Middle frontal gyrus (tissue), 1 donor: ENCODE results near the gene TRAM2.

Experiments
- DNase-seq: peaks from one replicate; pipeline ENCODE4 v3.0.0-alpha.2; 2015; ENCODE audit warnings: low spot score; ENCODE audit errors: extremely low spot score

TRAM2 gene, protein sequence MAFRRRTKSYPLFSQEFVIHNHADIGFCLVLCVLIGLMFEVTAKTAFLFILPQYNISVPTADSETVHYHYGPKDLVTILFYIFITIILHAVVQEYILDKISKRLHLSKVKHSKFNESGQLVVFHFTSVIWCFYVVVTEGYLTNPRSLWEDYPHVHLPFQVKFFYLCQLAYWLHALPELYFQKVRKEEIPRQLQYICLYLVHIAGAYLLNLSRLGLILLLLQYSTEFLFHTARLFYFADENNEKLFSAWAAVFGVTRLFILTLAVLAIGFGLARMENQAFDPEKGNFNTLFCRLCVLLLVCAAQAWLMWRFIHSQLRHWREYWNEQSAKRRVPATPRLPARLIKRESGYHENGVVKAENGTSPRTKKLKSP

DNA sequence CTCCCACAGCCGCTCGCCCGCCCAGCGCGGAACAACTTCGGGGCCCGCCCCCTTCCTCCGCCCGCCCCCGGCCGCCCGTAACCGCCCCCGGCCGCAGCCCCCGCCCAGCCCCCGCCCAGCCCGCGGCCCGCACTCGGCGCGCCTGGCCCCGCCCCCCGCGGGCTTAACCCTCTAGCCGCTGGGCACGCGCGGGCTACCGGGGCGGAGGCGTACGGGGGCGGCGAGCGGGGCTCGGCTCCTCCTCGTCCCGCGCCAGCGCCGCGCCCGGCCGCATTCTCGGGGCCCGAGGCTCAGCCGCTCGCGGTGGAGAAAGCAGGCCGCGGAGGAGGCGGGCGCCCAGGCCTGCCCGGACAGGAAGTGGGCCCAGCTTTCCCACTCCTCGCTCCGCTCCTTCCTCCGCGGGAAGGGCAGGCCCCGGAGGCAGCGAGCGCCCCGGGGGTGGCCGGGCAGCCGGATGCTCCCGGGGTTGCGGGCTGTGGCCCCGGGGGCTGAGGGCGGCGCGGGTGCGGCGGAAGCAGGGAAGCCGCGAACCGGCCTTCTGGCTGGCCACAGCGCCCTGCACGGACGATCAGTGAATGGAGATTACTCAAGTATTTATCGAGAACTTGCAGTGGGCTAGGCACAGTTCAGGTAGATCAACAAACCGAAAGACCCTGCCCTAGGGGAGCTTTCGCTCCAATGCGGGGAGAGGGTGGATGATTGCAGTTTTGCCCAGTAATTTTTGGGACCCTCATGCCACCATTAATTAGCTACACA, at the start of gene TRAM2:
Gene TRAM2 (minus strand): TSS at position 39 of the 756 bp plus-strand sequence. CDS start 145 bp downstream, outside the sequence.
- no peak for DNase-seq

DNA sequence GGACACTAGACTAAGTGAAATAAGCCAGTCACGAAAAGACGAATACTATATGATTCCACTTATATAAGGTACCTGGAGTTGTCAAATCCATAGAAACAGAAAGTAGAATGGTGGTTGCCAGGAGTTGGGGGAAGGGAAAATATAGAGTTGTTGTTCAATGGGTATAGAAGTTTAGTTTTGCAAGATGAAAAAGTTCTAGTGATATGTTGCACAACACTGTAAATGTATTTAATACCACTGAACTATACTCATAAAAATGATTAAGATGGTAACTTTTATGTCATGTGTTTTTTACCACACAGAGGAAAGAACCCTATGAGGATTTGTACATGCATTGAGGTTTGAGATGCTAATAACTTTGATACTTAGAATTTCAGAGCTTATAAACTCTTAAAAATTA, 46.0 kb upstream of the TRAM2 start:
- DNase-seq: no peak

DNA sequence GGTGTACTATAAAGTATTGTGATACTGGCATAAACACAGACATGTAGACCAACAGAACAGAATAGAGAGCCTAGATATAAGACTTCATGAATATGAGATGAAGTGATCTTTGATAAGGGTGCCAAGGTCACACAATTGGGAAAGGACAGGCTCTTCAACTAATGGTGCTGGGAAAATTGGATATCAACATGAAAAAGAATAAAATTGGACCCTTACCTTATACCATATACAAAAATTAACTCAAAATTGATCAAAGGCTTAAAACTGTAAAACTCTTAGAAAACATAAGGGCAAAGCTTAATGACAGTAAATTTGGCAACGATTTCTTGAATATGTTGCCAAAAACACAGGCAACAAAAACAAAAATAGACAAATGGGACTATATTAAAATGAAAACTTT, 44.8 kb upstream of the TRAM2 start:
- DNase-seq: no peak

DNA sequence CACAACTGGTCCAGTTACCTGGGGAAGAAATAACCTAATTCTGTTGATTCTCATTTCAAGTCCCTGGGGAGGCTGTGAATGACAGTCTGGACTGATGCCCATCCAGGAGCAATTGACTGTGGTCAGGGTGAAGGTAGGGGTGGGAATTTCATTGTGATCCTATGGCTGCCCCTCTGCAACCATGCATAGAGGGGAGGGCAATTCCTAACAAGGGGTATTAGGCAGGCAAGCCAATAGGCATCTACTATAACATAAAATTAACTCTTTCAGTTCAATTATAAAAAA, 44.0 kb upstream of the TRAM2 start:
- no peak for DNase-seq

DNA sequence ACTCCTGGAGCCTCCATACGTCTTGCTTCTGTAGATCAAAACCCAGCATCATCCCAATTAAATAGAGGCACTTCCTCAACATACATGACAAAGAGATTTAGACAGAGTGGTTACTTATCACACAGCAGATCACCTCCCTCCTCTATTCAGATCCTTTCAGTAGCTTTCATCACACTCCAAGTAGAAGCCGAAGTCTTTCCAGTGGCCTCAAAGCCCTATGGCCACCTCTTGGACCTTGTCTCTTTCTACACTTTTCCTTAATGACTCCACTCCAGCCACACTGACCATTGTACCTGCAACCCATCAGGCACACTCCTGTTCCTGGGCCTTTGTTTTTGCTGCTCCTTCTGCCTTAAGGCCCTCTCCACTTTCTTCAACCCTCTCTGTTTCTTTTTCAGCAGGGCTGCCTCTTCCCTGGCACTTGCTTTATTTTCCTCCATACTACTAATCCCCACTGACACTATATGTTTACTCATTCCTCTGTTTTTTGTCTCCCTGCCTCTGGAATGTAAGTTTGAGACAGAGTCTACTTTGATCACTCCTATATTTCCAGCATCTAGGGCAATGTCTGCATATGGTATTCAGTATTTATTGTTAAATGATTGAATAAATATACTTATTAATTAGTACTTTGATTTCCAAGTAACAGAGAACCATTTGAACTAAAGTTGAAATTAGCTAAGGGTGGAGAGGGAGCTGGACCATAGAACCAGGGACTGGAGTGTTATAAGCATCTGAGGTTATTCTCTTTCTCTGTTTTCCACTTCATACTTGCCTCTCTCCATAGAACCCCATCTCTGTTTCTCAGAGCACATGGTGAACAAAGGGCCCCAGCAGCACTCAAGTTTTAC, 43.4 kb upstream of the TRAM2 start:
- DNase-seq: no peak

DNA sequence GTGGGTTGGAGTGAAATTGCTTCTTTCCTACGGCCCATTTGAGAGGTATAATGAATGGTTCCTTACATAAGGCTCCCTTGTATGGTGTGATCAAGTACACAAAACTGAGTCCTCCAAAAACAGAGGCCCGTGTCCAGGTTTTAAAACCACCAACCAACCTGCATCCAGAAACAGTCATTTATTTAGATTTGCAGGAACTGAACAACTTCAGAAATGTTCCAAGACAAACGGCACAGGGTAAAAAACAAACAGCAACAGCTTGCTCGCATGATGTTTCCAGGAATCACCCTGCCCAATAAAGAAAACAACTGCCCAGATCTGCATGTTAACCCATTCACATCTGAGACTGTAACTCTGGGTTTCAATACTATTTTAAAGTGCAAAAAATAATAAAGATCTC, 40.2 kb upstream of the TRAM2 start:
- DNase-seq: no peak

DNA sequence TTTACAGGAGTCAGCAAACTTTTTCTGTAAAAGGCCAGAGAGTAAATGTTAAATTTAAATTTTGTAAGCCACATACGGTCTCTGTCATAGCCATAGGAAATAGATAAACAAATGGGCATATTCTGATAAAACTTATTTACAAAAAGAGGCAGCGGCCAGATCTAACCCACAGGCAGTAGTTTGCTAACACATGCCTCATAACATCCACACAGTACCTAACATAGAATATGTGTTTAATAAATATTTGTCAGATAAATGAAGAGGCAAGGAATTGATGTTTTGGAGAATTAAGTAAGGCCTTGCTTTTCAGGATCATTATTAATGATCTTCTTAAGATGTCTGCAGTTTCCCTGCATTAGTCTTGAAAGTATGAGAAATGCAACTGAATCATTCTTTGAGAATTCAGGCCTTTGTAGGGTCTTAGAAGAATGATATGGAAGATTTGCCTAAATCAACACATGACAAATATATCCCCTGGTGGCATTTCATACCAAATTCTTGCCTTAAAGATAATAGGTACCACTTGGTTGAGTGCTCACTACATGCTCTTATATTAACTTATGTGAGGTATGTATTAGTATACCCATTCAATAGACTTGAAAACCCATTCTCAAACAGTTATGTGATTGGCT, 39.3 kb upstream of the TRAM2 start:
- DNase-seq: no peak

DNA sequence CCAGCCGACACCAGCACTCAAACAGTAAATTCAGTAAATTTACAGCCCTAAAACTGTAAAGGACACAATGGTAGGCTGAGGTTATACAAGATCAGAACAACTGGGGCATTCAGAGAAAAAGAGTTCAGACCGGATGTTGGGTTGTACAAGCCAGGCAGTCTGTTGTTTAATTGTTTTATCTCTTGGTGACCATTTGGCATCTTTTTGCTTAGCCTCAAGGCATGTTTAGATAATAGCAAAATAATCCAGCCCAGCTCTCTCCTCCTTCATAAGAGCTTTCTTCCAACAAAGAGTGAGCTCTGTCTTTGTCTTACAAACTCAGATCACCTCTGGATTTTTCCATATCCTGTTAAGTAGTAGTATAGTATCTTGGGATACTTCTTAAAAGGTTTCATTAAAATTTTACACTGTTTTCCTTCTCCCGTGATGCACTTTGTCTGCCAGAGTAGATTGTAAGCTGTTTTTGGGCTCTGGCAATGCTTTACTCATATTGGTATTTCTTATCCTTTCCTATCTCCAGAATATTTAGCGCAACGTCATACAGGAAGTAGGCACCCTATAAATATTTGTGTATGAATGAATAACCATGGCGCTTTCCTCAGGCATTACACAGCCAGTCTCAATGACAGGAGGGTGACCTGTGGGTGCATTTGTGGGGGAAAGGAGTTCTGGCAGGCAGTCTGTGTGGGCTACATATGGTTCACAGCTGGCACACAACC, 35.6 kb upstream of the TRAM2 start:
- no peak for DNase-seq

DNA sequence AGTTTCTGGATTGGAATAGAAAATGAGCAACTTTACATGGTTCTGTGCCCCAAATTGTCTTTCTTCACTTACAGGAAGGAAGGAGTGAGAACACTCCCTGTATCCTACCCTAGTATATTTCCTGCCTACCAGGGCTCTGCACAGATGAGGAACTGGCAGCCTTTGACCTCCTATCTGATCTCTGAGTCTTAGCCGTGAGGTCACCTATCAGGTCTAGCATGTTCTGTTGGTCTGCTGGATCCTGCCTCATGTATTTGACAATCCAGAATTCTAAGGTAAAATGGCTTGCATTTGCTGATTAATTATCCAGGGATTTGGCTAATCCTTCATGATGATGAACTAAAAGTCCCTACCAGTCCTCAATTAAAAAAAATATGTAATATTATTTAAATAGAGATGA, 35.0 kb upstream of the TRAM2 start:
- DNase-seq: no peak

DNA sequence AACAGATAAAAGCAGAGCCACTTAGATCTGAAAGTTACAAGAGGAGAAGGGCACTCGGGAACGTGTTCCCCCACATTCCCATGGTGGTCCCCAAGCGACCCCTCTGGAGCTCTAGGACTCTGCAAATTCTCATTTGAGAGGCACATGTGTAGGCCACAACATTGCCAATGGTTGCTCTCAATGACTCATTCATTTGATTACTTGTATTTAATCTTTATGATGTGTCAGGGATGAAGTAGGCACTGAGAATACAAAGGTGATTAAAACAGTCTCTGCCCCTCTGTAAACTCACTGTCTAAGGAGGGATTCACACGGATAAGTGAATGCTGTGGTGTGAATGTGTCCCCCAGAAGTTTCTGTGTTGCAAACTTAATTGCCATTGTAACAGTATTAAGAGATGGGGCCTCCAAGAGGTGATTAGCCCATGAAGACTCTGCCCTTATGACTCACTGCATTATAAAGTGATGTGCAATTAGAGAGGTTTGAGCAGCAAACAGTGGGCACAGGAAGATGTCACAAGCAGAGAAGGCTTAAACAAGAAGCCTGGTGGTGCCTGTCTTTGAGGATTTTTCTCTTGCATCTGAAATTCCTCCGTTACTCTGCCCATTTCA, 34.0 kb upstream of the TRAM2 start:
- no peak for DNase-seq

DNA sequence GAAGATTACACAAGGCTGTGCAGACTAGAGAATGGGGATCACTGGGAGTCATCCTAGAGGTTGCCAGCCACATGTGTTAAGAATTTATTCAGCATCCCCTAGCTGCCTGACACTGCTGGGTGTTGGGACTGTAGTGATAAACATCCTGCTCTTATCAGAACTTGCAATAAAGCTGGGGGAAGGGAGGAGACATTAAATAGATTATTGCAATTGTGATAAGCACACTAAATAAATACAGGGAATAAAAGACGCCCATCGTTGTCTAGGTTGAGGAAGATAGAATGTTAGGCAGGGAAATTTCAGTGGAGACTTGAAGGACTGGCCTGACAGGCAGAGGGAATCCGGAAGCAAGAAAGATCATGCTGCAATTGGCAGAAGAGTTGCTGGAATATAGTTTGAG, 33.2 kb upstream of the TRAM2 start:
- no peak for DNase-seq

DNA sequence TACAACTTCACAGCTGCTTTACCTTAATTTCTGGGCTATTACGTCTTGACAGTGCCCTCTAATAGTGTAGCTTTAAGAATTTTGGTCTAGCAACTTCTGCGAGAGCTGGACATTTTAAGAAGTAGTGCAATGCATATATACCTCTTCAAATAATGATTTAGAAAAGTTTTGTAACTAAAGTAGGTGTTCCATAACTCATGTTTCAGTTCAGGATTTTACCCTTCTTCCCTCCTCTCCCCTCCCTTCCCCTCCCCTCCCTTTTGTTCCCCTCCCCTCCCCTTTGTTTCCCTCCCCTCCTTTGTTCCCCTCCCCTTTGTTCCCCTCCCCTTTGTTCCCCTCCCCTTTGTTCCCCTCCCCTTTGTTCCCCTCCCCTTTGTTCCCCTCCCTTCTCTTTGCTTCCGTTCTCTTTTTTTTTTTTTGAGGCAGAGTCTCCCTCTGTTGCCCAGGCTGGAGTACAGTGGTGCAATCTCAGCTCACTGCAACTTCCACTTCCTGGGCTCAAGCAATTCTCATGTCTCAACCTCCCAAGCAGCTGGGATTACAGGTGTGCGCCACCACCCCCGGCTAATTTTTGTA, 28.8 kb upstream of the TRAM2 start:
- no peak for DNase-seq

DNA sequence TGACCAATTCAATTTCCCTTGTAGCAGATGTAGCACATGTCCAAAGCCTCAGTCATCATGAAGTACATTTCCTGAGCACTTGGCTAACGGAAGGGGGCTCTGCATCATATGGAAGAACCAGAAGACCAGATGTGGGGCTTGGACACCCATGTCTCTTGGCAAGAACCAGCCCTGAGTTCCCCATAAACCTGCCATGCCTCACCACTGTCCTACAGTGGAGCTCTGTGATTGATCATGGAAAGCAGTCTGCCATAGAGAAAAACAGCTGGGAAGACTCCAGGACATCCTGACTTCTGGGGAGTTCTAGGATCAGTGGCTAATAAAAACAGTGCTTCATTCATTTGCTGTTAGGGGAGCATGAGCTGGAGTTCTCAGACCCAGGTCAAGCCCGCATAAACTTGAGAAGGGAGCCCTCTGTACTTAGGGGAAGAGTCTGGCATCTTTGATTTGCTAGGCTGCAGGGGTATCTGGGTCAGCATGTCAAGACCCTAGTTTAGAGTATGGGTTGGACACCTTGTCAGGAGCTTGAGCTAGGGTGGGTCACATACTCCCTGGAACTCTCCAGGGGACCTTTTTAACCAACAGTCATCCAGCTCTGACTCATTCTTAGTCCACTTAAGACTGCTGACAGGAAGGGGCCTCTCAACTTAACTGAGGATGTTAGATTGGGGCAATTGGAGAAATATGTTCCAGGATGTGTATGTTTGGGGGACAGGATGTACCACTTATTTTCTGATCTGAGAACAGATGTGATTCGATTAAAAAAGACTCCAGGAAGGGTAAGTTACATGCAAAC, 26.3 kb upstream of the TRAM2 start:
- no peak for DNase-seq

DNA sequence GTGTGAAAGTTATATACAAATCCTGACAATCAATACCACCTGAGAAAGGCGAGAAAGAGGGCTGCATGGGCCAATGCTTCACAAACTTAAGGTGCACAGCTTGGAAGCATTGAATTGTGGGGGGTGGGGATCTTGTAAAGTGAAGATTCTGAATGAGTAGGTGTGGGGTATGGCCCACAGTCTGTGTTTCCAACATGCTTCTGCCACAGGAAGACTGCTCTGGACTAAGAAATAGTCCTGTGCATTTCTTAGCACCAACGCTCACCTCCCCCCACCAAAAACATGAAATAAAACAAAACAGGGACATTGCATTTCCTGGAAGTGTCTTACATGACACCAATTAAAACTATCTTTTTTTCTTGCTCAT, 21.9 kb upstream of the TRAM2 start:
- DNase-seq: no peak

DNA sequence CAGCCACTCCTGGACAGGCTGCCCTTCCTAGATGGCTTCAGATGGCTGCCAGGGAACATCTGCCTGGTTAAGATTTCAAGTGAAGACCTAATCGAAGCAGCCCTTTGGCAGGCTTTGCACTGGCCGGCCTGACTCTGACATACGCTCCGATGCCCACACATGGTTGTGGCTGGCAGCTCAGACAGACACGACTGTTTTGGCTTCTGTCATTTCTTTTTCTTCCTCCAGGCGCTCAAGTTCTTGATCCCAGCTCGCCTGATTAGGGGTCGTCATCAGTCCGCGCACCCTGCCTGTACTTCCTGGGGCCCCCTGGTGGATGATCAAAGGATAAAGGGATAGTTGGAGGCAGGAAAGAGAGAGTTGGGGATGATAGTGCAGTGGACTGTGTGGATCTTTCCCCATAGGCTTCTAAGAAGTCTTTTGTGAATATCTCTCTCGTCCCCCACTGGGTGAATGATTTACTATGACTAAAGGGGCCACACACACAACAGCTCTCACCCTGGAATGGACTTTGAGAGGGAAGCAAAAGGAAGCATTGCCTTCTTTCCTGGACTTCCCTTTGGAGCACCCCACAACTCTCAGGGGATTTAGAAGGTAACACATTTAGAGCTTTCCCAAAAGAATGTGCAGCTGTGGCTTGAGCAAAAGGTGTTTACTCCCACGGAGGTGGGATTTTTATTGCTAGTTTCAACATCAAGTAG, 21.4 kb upstream of the TRAM2 start:
- peak; percentile 34 for DNase-seq

DNA sequence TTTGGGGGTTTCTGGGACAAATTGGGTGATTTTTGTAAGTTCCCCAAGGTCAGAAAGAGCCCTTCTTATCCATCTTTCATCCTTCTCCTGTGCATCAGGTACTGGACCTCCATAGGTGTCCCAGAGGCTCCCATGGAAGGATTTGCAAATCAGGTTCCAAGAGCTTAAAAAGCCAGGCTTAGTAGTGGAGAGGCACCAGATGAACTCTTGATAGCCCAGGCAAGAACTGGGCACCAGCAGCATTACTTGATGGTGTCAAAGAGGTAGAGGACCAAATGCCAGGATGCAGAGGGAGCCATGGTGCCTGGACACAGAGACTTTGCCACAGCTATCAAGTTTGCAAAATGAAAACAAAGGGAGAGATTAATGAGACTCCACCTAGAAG, 20.9 kb upstream of the TRAM2 start:
- no peak for DNase-seq

DNA sequence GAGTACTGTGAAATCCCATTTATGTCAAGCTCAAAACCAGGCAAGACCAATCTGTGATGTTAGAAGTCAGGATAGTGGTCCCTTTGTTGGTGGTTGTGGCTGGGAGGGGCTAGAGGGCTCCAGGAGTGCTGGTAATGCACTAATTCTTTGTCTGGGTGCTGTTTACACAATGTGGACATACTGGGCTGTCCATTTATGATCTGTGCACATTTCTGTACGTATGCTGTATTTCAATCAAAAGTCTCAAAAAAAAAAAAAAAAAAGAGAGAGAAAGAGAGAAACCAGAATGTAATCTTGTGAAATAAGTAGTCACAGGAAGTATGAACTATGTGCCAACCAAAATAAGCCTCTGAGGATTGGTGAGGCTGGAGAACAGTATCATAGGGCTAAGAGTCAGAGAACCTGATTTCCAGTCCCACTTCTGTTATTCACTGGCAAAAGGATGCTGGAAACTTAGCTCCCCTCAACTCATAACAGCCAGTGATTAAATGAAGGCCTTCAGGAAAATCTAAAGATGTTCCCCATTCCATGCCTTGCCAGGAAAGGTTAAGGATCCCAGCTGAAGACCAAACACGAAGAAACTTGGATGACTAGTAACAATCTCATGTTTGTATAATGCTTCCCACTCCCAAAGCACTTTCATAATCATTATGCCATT, 19.6 kb upstream of the TRAM2 start:
- no peak for DNase-seq

DNA sequence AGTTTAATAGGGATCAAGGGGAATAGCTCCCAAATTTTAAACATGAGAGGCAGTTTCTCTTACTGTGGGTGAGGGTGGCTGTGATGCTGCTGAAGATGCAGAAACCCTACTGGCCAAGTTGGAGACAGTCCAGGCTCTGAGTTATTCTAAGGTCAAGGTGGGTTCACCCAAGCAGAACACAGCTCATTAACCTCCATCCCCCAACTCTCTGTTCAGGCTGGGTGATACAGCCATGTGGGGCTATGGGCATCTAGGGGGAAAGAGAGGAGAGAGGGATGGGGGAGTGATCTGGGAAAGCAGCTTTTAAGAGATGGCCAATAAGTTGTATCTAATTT, 18.9 kb upstream of the TRAM2 start:
- DNase-seq: no peak
